ENCODE data around the gene RNU6-1. TPM values are rescaled to one million over a fixed set of nuclear protein-coding genes. Genes with fewer than 3 reads are reported as not detected.

The RNU6-1 gene
- total RNA-seq, 2 donors from 2014 or later = not detected

Other genes starting within 250 kb of the RNU6-1 start
- under 1 TPM; 0.09 to 0.29 TPM for gene SKOR1, start 14.5 kb downstream of the RNU6-1 start, total RNA-seq
- gene PIAS1, start 214.3 kb upstream of the RNU6-1 start, total RNA-seq = 10 to 100 TPM; 27.1 to 31.7 TPM

Measured in left cardiac atrium (tissue), 2 donors.